Small intestine (tissue), 7 donors: ENCODE data around the gene C1orf50. TPM values are rescaled to one million over a fixed set of nuclear protein-coding genes. Genes with fewer than 3 reads are reported as not detected.
"Not testable (repeated sequence)": the region's sequence is repeated elsewhere in the genome, so short reads cannot be mapped to it uniquely, and the experiment has no call there.

Experiments
- DNase-seq, 2 donors: peaks; one replicate each; pipeline versions ENCODE4 v3.0.0 to v3.0.0-alpha.2; 2013
- FAIRE-seq: peaks from 2 replicates; lab custom pipeline; 2012; peaks lifted over from hg19 to GRCh38; lab: Jason Lieb, UNC
- H3K27ac ChIP-seq, 3 donors: one replicate each; pipeline ENCODE4 v1.5.1; 2013; ENCODE audit warnings: low read length in 2 of 3, mild to moderate bottlenecking in 2 of 3, control low read depth in 1 of 3, inconsistent platforms in 1 of 3, low read depth in 1 of 3, moderate library complexity in 1 of 3
- H3K27me3 ChIP-seq, 3 donors: one replicate each; pipeline ENCODE4 v1.6.1; 2013; ENCODE audit warnings: low read length in 3 of 3, inconsistent platforms in 1 of 3; ENCODE audit not compliant: control insufficient read depth in 3 of 3, insufficient read depth in 3 of 3
- H3K36me3 ChIP-seq, 3 donors: one replicate each; pipeline ENCODE4 v1.6.1; 2013; ENCODE audit warnings: low read length in 3 of 3, inconsistent platforms in 1 of 3, low read depth in 1 of 3, mild to moderate bottlenecking in 1 of 3, moderate library complexity in 1 of 3; ENCODE audit not compliant: control insufficient read depth in 3 of 3, insufficient read depth in 2 of 3
- H3K4me1 ChIP-seq, 3 donors: one replicate each; pipeline ENCODE4 v1.6.1; 2013; ENCODE audit warnings: low read length in 2 of 3, inconsistent platforms in 1 of 3, low read depth in 1 of 3, mild to moderate bottlenecking in 1 of 3, moderate library complexity in 1 of 3; ENCODE audit not compliant: control insufficient read depth in 3 of 3, insufficient read depth in 2 of 3
- H3K4me3 ChIP-seq, 3 donors: one replicate each; pipeline ENCODE4 v1.5.1; 2013; ENCODE audit warnings: low read length in 3 of 3, control low read depth in 1 of 3, inconsistent platforms in 1 of 3, low read depth in 1 of 3, mild to moderate bottlenecking in 1 of 3, moderate library complexity in 1 of 3
- H3K9me3 ChIP-seq, 2 donors: one replicate each; pipeline ENCODE4 v1.6.1; 2013; ENCODE audit warnings: low read depth in 1 of 2, low read length in 1 of 2; ENCODE audit not compliant: control insufficient read depth in 2 of 2, insufficient read depth in 1 of 2
- WGBS, 3 donors: extraction: QIAGEN DNeasy Blood & Tissue Kit; methylation state at CpG; one replicate each; pipeline ENCODE4 v1.1.7; 2013; 5-methylcytosine and 5-hydroxymethylcytosine counted together
- polyA plus RNA-seq, 4 donors: library from polyadenylated mRNA; stranded (reverse) in 3 of 4; unstranded in 1 of 4; fragments of 200-250 nt in 3 of 4; fragments of 120-200 nt in 1 of 4; gene quantifications; one replicate each; pipeline versions ENCODE4 v1.2.1 to v1.2.3, GENCODE V29; 2013
- donor health status: healthy with polysubstance abuse.
- donor health status: control.
- donor health status: control.
- donor health status: Bipolar disorder and iron deficiency.
- donor health status: healthy.

C1orf50 gene
- polyA plus RNA-seq, 4 donors, result 3.9 to 9.1 (median 5.0) TPM

DNA sequence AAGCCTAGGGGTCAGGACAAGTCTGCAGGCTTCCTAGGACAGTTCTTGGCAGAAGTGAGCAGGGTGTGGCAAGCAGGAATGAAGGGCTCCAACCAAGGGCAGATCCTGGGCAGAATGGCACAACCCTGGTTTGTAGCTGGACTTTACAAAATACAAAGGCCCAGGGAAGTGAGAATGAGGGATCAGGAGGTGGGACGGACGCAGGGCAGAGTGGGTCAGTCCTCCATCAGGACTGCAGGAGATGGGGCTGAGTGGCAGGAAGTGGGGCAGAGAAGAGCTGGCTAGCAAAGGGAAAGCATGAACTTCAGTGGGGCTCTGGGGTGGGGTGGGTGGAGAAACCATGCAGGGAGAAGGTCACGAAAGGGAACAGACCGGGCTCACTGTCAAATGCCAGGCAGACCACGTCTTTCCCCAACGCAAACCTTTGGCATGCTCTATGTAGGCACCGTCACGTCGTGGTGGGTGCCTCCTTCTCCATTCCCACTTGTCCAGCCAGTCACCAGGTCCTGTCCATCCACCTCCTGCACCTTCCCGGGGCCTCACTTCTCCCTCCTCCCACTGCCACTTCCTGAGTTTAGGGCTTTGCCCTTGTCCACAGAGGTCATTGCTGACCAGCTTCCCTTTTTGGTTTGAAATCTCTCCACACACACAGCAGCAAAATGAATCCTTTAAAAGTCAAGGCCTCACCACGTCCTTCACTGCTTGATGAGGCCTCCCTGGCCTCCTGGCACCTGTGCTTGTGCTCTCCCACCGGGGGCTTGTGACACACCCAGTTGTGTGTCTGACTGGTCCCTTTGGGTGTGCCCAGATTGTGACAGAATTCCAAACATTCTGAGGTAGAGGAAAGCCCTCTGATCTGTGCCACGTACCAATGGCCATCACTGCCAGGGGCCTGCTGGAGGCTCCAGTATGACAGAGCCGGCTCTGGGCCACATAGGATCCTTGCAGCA lies 18.3 kb upstream of the C1orf50 start:
- Histone ChIP-seq H3K36me3 (peaks cover 0 to 60% (median 0%) of the 10 kb centered on the region in 3 donors), H3K9me3 (peaks cover 0 to 4% of the 10 kb centered on the region in 2 donors), H3K27me3 (no peaks in the 10 kb centered on the region), H3K27ac (no peak overlapping the region), H3K4me3 (no peak overlapping the region), H3K4me1 (no peaks in the 10 kb centered on the region)
- FAIRE-seq (no peak), DNase-seq (no peak)
- WGBS, 3 donors, result 83 to 88% (median 84%) methylated on average over 12 to 14 of the region's 14 CpGs

DNA sequence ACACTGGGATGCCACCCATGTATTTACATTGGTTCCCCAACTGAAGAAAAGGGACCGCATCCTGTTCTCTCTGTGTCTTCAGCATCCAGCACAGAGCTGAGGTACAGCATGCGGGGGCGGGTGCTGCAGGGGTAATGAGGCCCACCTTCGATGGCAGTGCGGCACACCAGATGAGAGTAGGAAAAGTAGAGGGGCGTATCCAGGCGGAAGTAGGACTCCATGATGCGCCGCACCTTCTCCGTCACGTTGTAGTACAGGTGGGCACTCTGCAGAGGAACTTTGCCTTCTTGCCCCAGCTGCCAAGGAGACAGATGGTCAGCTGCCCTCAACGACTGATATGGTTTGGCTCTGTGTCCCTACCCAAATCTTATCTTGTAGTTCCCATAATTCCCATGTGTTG lies 17.0 kb upstream of the C1orf50 start:
- Histone ChIP-seq H3K4me1 (no peaks in the 10 kb centered on the region), H3K4me3 (no peak overlapping the region), H3K36me3 (peaks cover 0 to 72% (median 5%) of the 10 kb centered on the region in 3 donors), H3K27me3 (no peaks in the 10 kb centered on the region), H3K9me3 (peaks cover 0 to 4% of the 10 kb centered on the region in 2 donors), H3K27ac (no peak overlapping the region)
- WGBS, 3 donors, result 91 to 94% (median 91%) methylated on average over 12 of the region's 12 CpGs
- DNase-seq, result no peak
- no peak for FAIRE-seq

DNA sequence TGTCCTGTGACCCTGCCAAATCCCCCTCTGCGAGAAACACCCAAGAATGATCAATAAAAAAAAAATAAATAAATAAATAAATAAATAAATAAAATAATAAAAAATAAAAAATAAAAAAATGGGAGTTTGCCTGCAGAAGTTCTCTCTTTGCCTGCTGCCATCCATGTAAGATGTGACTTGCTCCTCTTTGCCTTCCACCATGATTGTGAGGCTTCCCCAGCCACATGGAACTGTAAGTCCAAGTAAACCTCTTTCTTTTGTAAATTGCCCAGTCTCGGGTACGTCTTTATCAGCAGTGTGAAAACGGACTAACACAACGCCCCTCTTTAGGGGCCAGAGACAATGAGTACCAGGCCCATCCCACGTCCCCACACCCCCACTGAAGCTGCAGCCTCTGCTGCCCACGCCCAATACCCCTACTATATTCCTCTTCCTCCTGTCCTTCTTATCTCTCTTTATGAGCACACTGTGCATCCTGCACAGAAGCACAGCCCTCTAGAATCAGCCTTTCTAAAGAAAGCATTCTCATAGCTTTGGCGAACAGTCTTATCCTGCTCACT lies 15.5 kb upstream of the C1orf50 start:
- not testable (repeated sequence) for H3K4me3 ChIP-seq, H3K27me3 ChIP-seq, FAIRE-seq, DNase-seq, H3K9me3 ChIP-seq, H3K27ac ChIP-seq, H3K4me1 ChIP-seq
- H3K36me3 ChIP-seq, result peaks cover 2 to 66% (median 5%) of the 10 kb centered on the region in 3 donors
- WGBS, 3 donors, result 89 to 93% (median 90%) methylated on average over 8 of the region's 8 CpGs

DNA sequence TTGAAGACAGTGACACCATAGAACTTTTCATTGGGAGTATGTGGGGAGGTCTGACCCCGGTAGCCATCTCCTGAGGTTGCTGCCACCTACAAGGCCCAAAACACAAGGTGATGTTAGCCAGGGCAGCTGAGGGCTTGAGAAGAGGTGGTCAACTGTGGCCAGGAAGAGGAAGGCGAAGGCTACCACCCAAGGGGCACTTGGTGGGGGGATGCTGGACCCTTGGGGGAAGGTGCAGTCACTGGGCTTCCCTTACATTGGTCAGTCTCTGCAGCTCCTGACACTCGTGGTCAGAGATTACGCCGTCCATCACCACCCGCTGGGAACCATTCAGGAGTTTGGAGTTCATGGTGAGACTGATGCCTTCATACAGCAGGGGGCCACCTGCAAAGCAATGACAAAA lies 14.8 kb upstream of the C1orf50 start:
- peaks cover 2 to 60% (median 5%) of the 10 kb centered on the region in 3 donors for H3K36me3 ChIP-seq
- no peaks in the 10 kb centered on the region for H3K4me1 ChIP-seq
- DNase-seq (no peak), FAIRE-seq (no peak)
- H3K27ac ChIP-seq, result no peak overlapping the region
- no peaks in the 10 kb centered on the region for H3K27me3 ChIP-seq
- H3K9me3 ChIP-seq, result peaks cover 0 to 4% of the 10 kb centered on the region in 2 donors
- WGBS, 3 donors, result 97 to 100% (median 98%) methylated on average over 6 of the region's 6 CpGs
- no peak overlapping the region for H3K4me3 ChIP-seq

DNA sequence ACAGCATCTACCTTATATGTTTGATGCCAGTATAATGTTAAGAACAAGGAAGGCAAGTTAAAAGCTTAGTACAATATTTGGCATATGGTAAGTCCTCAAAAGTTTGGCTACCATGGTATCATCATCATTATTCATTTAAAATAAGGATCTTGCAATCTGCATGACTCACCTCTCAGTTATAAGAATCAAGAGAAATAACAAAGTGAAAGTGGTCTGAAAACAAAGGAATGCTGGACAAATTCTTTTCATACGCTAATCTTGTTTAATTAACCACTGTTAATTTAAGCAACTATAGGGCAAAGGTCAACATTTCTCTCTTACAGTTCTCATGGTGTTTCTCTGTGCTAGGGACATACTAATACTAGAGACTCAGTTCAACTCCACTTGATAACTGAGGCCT lies 14.0 kb upstream of the C1orf50 start:
- FAIRE-seq (no peak), DNase-seq (peak in 1 of 2 donors; percentile 16)
- Histone ChIP-seq H3K4me3 (no peak overlapping the region), H3K36me3 (peaks cover 2 to 57% (median 12%) of the 10 kb centered on the region in 3 donors), H3K9me3 (peaks cover 0 to 4% of the 10 kb centered on the region in 2 donors), H3K4me1 (no peaks in the 10 kb centered on the region), H3K27ac (no peak overlapping the region), H3K27me3 (no peaks in the 10 kb centered on the region)
- WGBS, 3 donors, result 17 to 57% (median 49%) methylated on average over 1 of the region's 1 CpG

DNA sequence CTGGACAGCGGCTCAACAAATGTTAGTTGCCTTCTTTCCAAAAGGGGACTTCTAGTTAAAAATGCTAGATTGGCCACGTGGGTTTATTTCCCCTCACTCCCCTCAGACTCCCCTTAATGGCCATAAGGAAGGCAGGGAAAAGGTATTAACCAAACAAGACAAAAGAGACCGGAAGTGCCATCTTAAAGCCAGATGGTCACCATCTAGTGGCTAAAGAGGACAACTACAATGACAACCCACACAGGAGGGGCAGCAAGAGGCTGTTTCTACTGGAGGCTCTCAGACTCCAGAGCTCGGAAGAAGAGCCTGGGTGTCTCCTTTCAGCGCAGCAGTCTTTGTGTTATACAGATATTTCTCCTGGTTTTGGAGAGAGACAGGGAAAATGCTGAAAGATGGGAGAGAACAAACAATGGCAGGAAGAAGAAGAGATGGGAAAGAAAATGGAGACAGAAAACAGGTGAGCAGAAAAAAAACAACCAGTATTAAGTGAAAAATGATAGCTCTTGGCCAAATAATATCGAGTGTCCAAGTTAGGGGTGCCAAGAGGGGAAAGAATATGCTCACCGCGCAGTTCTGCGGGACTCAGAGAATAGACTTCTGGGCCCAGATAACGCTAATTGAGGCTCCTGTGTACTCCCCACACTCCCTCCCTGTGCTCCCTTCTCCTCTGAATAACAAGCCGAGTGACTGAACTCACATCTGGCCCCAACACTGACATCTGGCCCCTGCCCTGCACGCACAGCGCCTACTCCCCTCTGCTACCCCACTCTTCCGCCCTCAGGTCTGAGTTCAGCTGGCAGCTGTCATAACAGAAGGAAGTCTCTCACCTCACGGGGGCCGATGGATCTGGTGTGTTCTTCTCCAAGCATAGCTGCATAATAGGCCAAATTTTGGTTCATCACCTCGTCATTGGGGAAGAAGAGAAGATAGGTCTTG lies 9.8 kb upstream of the C1orf50 start:
- Histone ChIP-seq H3K4me1 (no peaks in the 10 kb centered on the region), H3K27ac (no peak overlapping the region), H3K9me3 (no peaks in the 10 kb centered on the region), H3K27me3 (no peaks in the 10 kb centered on the region), H3K36me3 (peaks cover 2 to 37% (median 12%) of the 10 kb centered on the region in 3 donors), H3K4me3 (no peak overlapping the region)
- DNase-seq (peak; percentile 64 to 65), FAIRE-seq (no peak)
- WGBS, 3 donors, result 80 to 86% (median 82%) methylated on average over 17 of the region's 17 CpGs

DNA sequence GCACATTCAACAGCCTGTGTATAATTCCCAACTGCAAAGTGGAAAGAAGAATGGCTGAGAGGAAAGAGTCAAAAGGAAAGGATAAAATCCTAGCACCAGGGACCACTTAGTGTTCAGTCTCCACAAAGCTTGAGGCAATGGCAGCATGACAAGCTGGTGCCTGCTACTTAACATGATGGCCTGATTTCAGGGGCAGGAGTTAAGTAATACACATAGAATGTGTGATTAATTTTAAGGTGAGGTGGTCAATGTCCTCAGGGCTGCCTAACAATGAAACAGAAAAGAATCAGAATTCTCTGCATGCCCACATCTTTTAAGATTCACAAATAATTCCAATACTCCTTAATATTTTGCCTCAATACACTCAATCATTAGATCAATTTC lies 9.2 kb upstream of the C1orf50 start:
- Histone ChIP-seq H3K27ac (no peak overlapping the region), H3K9me3 (no peaks in the 10 kb centered on the region), H3K4me1 (no peaks in the 10 kb centered on the region), H3K27me3 (no peaks in the 10 kb centered on the region), H3K4me3 (no peak overlapping the region), H3K36me3 (peaks cover 2 to 40% (median 12%) of the 10 kb centered on the region in 3 donors)
- DNase-seq, result no peak
- FAIRE-seq, result no peak

DNA sequence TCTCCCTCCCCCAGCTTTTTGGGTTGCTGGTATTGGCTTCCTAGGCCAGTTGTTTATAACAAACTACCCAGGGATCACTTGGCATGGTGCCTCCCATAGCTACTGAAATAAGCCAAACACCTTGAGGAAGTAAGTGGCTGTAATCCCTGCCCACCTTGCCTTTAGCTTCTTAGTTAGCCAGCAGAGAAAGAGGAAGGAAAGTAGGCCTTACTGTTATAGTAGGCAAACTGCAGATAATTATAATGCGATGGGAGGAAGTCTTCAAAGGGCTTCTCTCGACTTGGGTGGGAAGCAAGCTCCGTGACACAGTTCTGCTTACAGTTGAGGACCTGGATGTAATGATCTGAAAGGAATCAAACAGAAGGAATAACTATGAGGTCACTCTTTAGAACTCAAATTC lies 8.4 kb upstream of the C1orf50 start:
- Histone ChIP-seq H3K27ac (no peak overlapping the region), H3K36me3 (peaks cover 2 to 40% (median 12%) of the 10 kb centered on the region in 3 donors), H3K4me3 (no peak overlapping the region), H3K4me1 (no peaks in the 10 kb centered on the region), H3K27me3 (no peaks in the 10 kb centered on the region), H3K9me3 (no peaks in the 10 kb centered on the region)
- FAIRE-seq (no peak), DNase-seq (no peak)
- WGBS, 3 donors, result 33 to 49% (median 45%) methylated on average over 3 of the region's 3 CpGs
